ENCODE results near the gene RBM12.

The RBM12 gene

GRCh38 chr20:35653430-35653734, 11.3 kb downstream of the RBM12 start:
- DNase-seq: no peak

GRCh38 chr20:35652641-35653429, 11.9 kb downstream of the RBM12 start:
- no peak for DNase-seq

- no peak for DNase-seq
These were observed 12.7 kb downstream of the RBM12 start for GRCh38 chr20:35651958-35652357.

GRCh38 chr20:35650632-35651031, 14.1 kb downstream of the RBM12 start:
- DNase-seq: no peak

GRCh38 chr20:35648836-35649235, 15.9 kb downstream of the RBM12 start:
- no peak for DNase-seq

GRCh38 chr20:35644806-35645205, 19.9 kb downstream of the RBM12 start:
- DNase-seq: no peak

GRCh38 chr20:35643045-35643444, 21.7 kb downstream of the RBM12 start:
- DNase-seq: no peak

- DNase-seq: no peak
These were observed 23.0 kb downstream of the RBM12 start for GRCh38 chr20:35641743-35642142.

- DNase-seq: no peak
These were observed 24.0 kb downstream of the RBM12 start for GRCh38 chr20:35640724-35641123.

- DNase-seq: no peak
These were observed 25.9 kb downstream of the RBM12 start for GRCh38 chr20:35638751-35639150.

- no peak for DNase-seq
These were observed 27.4 kb downstream of the RBM12 start for GRCh38 chr20:35637276-35637675.

- no peak for DNase-seq
These were observed 28.6 kb downstream of the RBM12 start for GRCh38 chr20:35636095-35636494.

GRCh38 chr20:35635652-35636051, 29.0 kb downstream of the RBM12 start:
- DNase-seq: no peak

- DNase-seq: no peak
These were observed 32.1 kb downstream of the RBM12 start for GRCh38 chr20:35632539-35633115.

- no peak for DNase-seq
These were observed 34.1 kb downstream of the RBM12 start for GRCh38 chr20:35630636-35631035.

- no peak for DNase-seq
These were observed 35.1 kb downstream of the RBM12 start for GRCh38 chr20:35629427-35630145.

GRCh38 chr20:35627121-35627520, 37.6 kb downstream of the RBM12 start:
- DNase-seq: no peak

- DNase-seq: no peak
These were observed 38.2 kb downstream of the RBM12 start for GRCh38 chr20:35626386-35627001.

GRCh38 chr20:35625584-35626385, 38.9 kb downstream of the RBM12 start:
- no peak for DNase-seq

- no peak for DNase-seq
These were observed 43.1 kb downstream of the RBM12 start for GRCh38 chr20:35621560-35621946.

GRCh38 chr20:35620818-35621559, 43.7 kb downstream of the RBM12 start:
- no peak for DNase-seq

All from left hindlimb (tissue), 1 donor.